ENCODE data around the gene FAM3B. TPM values are rescaled to one million over a fixed set of nuclear protein-coding genes. Genes with fewer than 3 reads are reported as not detected.
"Not testable (repeated sequence)": the region's sequence is repeated elsewhere in the genome, so short reads cannot be mapped to it uniquely, and the experiment has no call there.

Gene FAM3B
- total and polyA plus RNA-seq, 9 of the 15 experiments (the other 6 are each of a cell fraction or from before 2014, with no cell fraction given) = 0.04 to 0.18 (median 0.12) TPM; not detected in 5

DNA sequence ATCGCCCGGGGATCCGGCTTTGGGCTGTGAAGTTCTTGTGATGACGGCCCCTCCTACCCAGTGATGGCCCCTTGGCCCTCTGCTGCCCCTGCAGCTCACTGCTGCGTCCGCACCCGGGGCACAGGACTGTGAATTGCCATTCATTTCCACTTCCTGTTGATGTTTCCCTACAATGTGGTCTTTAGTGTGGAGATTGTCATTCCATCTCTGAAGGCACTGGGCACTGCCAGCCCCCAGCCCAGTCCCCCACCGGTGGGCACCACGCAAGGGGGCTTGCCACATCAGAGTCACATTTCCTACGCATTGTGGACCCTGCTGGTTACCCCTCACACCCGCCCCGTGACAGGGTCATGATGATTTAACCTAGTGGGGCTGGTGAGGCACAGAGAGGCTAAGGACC, 42.7 kb downstream of the FAM3B start:
- no TSS peak for BruUV-seq (replicated peaks)
- WGBS (ENCODE audit: insufficient coverage, low coverage, missing lambda C conversion rate) = 0% methylated on average over 12 of the region's 12 CpGs
- intact Hi-C loops (cut with micrococcal nuclease) = no loop called here
- no peaks in the 10 kb centered on the region for H3K9me1 ChIP-seq (ENCODE audit: control insufficient read depth, insufficient read depth, low read length)
- no peak overlapping the region for H2AFZ ChIP-seq (ENCODE audit: low read depth, low read length)
- no peaks in the 10 kb centered on the region; a peak in 1 of 5 replicates for H3K4me1 ChIP-seq (replicated peaks in 1 of 2; ENCODE audit: control insufficient read depth in 2 of 2, insufficient read depth in 2 of 2, low read length in 2 of 2)
- ChIA-PET CTCF (ENCODE audit: low intra/inter-chr PET ratio) (no interaction called here), POLR2A (no interaction called here)
- no peak for DNase-seq (ENCODE audit: extremely low read depth in 1 of 4, low spot score in 3 of 4)
- H3K36me3 ChIP-seq (ENCODE audit: control insufficient read depth, insufficient read depth, low read length) = no peaks in the 10 kb centered on the region
- no peak overlapping the region for H3K27ac ChIP-seq (ENCODE audit: extremely low read depth, low read depth, low read length)
- ATAC-seq = no peak
- no peak overlapping the region for H3K4me3 ChIP-seq
- FAIRE-seq = no peak
- peaks cover 12 to 40% of the 10 kb centered on the region in 2 experiments; a peak in 4 of 5 replicates for H3K27me3 ChIP-seq (ENCODE audit: control insufficient read depth in 2 of 2, insufficient read depth in 2 of 2, low read length in 2 of 2)
- H4K20me1 ChIP-seq (replicated peaks; ENCODE audit: control insufficient read depth, insufficient read depth, low read length) = no peaks in the 10 kb centered on the region
- no peaks in the 10 kb centered on the region for H3K9me3 ChIP-seq (replicated peaks; ENCODE audit: control insufficient read depth, insufficient read depth, low read depth, low read length)
- in situ Hi-C loops (cut with MboI) = no loop called here
- H3K79me2 ChIP-seq (ENCODE audit: control insufficient read depth, insufficient read depth, low read length) = no peaks in the 10 kb centered on the region
- no peak overlapping the region for H3K9ac ChIP-seq (ENCODE audit: insufficient read depth in 1 of 2, low read depth in 2 of 2, low read length in 2 of 2)
- TF ChIP-seq, protein P1, sequence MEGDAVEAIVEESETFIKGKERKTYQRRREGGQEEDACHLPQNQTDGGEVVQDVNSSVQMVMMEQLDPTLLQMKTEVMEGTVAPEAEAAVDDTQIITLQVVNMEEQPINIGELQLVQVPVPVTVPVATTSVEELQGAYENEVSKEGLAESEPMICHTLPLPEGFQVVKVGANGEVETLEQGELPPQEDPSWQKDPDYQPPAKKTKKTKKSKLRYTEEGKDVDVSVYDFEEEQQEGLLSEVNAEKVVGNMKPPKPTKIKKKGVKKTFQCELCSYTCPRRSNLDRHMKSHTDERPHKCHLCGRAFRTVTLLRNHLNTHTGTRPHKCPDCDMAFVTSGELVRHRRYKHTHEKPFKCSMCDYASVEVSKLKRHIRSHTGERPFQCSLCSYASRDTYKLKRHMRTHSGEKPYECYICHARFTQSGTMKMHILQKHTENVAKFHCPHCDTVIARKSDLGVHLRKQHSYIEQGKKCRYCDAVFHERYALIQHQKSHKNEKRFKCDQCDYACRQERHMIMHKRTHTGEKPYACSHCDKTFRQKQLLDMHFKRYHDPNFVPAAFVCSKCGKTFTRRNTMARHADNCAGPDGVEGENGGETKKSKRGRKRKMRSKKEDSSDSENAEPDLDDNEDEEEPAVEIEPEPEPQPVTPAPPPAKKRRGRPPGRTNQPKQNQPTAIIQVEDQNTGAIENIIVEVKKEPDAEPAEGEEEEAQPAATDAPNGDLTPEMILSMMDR (IDR thresholded peaks at IDR 0.05 in 2 of 3, conservative IDR thresholded peaks at IDR 0.05 in 1 of 3; ENCODE audit: insufficient read depth in 2 of 3, low read depth in 1 of 3, low read length in 3 of 3) = 0 out of 6 replicates have a peak, but pooled peaks of 1 of the 3 experiments have one; percentile 6
- TF ChIP-seq MCM2 (IDR thresholded peaks at IDR 0.05; ENCODE audit: low read depth) = no peak
- H3K4me2 ChIP-seq (ENCODE audit: insufficient read depth, low read length) = no peak overlapping the region

DNA sequence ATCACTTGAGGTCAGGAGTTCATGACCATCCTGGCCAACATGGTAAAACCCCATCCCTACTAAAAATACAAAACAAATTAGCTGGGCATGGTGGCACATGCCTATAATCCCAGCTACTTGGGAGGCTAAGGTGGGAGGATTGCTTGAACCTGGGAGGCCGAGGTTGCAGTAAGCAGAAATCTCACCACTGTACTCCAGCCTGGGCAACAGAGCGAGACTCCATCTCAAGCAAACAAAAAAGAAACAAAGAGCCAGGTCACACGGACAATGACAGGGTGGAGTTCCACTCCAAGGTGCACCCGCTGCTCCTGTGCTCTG, 43.1 kb downstream of the FAM3B start:
- H3K4me2 ChIP-seq (ENCODE audit: insufficient read depth, low read length); ATAC-seq; in situ Hi-C loops (cut with MboI): not testable (repeated sequence)

More for the DNA sequence above, 43.1 kb downstream of the FAM3B start:
- H3K4me1 ChIP-seq (replicated peaks in 1 of 2; ENCODE audit: control insufficient read depth in 2 of 2, insufficient read depth in 2 of 2, low read length in 2 of 2); CTCF ChIA-PET (ENCODE audit: low intra/inter-chr PET ratio); H3K9me1 ChIP-seq (ENCODE audit: control insufficient read depth, insufficient read depth, low read length); DNase-seq (ENCODE audit: extremely low read depth in 1 of 4, low spot score in 3 of 4); H2AFZ ChIP-seq (ENCODE audit: low read depth, low read length); FAIRE-seq; H4K20me1 ChIP-seq (replicated peaks; ENCODE audit: control insufficient read depth, insufficient read depth, low read length); intact Hi-C loops (cut with micrococcal nuclease); POLR2A ChIA-PET; H3K27ac ChIP-seq (ENCODE audit: extremely low read depth, low read depth, low read length); H3K9ac ChIP-seq (ENCODE audit: insufficient read depth in 1 of 2, low read depth in 2 of 2, low read length in 2 of 2); H3K36me3 ChIP-seq (ENCODE audit: control insufficient read depth, insufficient read depth, low read length); H3K79me2 ChIP-seq (ENCODE audit: control insufficient read depth, insufficient read depth, low read length); H3K4me3 ChIP-seq; BruUV-seq (replicated peaks); H3K9me3 ChIP-seq (replicated peaks; ENCODE audit: control insufficient read depth, insufficient read depth, low read depth, low read length): not testable (repeated sequence)
- H3K27me3 ChIP-seq (ENCODE audit: control insufficient read depth in 2 of 2, insufficient read depth in 2 of 2, low read length in 2 of 2) = peaks cover 12 to 41% of the 10 kb centered on the region in 2 experiments; a peak in 4 of 5 replicates
- 0% methylated on average over 4 of the region's 4 CpGs for WGBS (ENCODE audit: insufficient coverage, low coverage, missing lambda C conversion rate)
